GM12878 (cell line): ENCODE measurements around the gene SGIP1.

Experiments used
- CBFB ChIP-seq: IDR thresholded peaks from 2 replicates; pipeline ENCODE4 v1.6.1; 2016; ENCODE audit warnings: antibody characterized with exemption, low read depth
- CTCF ChIP-seq, 3 experiments: IDR thresholded peaks in 2 of 3; conservative IDR thresholded peaks in 1 of 3; 2 replicates each; pipeline ENCODE4 v1.5.1; 2011; ENCODE audit warnings: low read depth in 3 of 3, low read length in 3 of 3, mild to moderate bottlenecking in 3 of 3, control low read depth in 2 of 3, moderate library complexity in 2 of 3, inconsistent platforms in 1 of 3, mixed read lengths in 1 of 3; ENCODE audit not compliant: control insufficient read depth in 2 of 3, insufficient read depth in 1 of 3; ENCODE audit errors: extremely low read depth in 1 of 3
- GABPA ChIP-seq: IDR thresholded peaks from 2 replicates; pipeline ENCODE4 v1.6.1; 2014; ENCODE audit warnings: antibody characterized with exemption, low read depth, mild to moderate bottlenecking, inconsistent platforms
- IRF4 ChIP-seq: IDR thresholded peaks from 2 replicates; pipeline ENCODE4 v1.6.1; 2011; ENCODE audit warnings: low read depth, low read length
- MEF2B ChIP-seq: fragments of 450-650 bp; IDR thresholded peaks from 2 replicates; pipeline ENCODE4 v1.6.1; 2018; ENCODE audit warnings: mild to moderate bottlenecking, moderate library complexity; ENCODE audit not compliant: partially characterized antibody, poor library complexity, severe bottlenecking
- MYC ChIP-seq: IDR thresholded peaks from 2 replicates; pipeline ENCODE4 v1.6.1; 2011; ENCODE audit warnings: mild to moderate bottlenecking, low read length, moderate library complexity, inconsistent platforms; ENCODE audit not compliant: insufficient read depth, insufficient replicate concordance, insufficient read length, severe bottlenecking
- NBN ChIP-seq: fragments of 450-650 bp; IDR thresholded peaks from 2 replicates; pipeline ENCODE4 v1.6.1; 2016
- PBX3 ChIP-seq: IDR thresholded peaks from 2 replicates; pipeline ENCODE4 v1.6.1; 2011; ENCODE audit warnings: mild to moderate bottlenecking, low read depth, low read length, moderate library complexity; ENCODE audit not compliant: insufficient replicate concordance
- RFX5 ChIP-seq: IDR thresholded peaks from 2 replicates; pipeline ENCODE4 v1.6.1; 2011; ENCODE audit warnings: low read depth, low read length, improper control_type of control experiment
- SMC3 ChIP-seq: IDR thresholded peaks from 2 replicates; pipeline ENCODE4 v1.6.1; 2011; ENCODE audit warnings: low read length, improper control_type of control experiment, borderline replicate concordance
- ZBED1 ChIP-seq: IDR thresholded peaks from 2 replicates; pipeline ENCODE4 v1.6.1; 2016; ENCODE audit warnings: borderline replicate concordance

GRCh38 chr1:66693856-66694255 is 159.9 kb downstream of the SGIP1 start:
- TF ChIP-seq CTCF (IDR thresholded peaks at IDR 0.05 in 2 of 3, conservative IDR thresholded peaks at IDR 0.05 in 1 of 3; ENCODE audit: control insufficient read depth in 2 of 3, extremely low read depth in 1 of 3, insufficient read depth in 1 of 3, low read depth in 3 of 3, low read length in 3 of 3) = no peak
- TF ChIP-seq RFX5 = no peak
- no peak for TF ChIP-seq MYC
- TF ChIP-seq CBFB = no peak
- TF ChIP-seq ZBED1 = no peak
- TF ChIP-seq SMC3 = no peak
- TF ChIP-seq PBX3 = no peak
- TF ChIP-seq GABPA = no peak
- no peak for TF ChIP-seq MEF2B
- no peak for TF ChIP-seq NBN
- no peak for TF ChIP-seq IRF4
